ENCODE data around the gene MOSMO.
A peak's percentile ranks its signal among the peaks of the same experiment; 100 is the strongest.
"Not testable (repeated sequence)": the region's sequence is repeated elsewhere in the genome, so short reads cannot be mapped to it uniquely, and the experiment has no call there.

The MOSMO gene

DNA sequence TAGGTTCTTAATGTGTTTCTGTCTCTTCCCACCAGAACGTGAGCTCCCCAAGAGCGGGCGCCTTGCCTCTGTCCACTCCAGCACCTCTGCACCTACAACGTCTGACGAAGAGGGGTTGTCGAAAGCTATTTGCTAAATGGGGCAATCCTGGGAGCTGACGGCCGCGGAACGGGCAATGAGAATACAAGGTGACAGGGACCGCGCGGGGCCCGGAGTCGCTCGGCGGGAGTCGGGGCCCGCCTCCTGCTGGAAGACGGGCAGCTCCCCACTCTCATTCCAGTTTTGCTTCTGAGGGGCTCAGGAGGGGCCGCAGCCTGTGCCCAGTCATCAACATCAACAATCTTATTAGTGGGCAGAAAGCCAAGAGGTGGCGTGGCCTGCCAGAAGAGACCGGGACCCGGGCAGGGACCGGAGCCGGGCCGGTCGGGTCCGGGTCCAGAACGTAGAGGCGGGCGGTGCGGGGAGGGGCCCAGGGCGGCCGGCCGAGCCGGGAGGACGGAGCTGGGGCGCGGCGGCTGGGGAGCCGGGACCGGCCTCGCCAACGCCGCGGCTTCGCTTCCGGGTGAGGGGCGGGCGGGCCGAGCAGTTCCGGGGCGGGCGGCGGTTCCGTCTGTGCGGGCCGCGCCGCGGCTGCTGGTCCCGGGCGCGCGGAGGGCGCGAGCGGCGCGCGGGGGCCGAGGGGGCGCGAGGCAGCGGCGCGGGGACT lies at the start of gene MOSMO:
Gene MOSMO (plus strand): TSS at position 603 of the 706 bp plus-strand sequence. CDS start 191 bp downstream, outside the sequence.
- DNase-seq, result peak; percentile 17 to 68

DNA sequence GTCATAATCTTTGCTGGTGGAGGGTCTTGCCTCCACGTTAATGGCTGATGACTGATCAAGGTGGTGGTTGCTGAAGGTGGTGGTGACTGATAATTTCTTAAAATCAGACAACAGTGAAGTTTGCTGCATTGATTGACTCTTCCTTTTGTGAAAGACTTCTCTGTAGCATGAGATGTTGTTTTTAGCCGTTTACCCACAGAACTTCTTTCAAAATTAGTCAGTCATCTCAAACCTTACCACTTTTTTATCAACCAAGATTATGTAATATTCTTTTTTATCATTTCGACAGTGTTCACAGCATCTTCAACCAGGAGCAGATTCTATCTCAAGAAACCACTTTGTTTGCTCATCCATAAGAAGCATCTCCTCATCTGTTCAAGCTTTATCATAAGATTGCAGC lies 48.9 kb upstream of the MOSMO start:
- DNase-seq, result no peak

DNA sequence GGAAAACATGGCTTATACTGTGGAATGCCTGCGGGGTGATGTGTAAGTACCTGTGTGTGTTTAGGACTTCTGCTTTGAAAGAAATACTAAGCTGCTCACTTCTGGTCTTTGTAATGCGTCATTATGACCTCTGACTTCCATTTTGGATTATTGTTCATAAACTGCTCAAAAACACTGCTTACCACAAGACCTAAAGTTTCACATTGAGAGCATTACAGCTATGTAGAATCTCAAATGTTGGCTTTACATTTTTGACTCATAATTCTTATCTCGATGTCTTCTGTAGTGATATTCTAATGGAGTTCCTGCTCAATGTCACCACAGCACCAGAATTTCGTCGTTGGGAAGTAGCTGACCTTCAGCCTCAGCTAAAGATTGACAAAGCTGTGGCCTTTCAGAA lies 45.4 kb upstream of the MOSMO start:
- DNase-seq, result no peak

DNA sequence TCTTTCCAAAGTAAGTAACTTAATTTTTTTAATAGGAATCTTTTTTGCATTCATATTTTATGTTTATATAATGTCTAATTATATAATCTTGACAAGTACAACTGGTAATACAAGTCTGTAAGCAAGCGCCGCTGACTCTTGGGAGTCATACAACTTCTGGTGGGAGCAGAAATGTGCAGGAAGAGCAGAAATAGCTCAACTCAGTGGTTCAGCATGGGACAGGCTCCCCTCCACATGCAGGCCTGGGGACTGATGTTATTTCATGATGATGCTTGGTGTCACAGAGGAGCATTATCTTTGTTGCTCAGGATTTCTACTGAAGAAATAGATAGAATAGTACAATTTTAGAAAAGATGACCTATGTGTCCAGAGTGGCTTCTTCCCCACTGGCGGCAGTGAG lies 44.0 kb upstream of the MOSMO start:
- DNase-seq, result no peak

DNA sequence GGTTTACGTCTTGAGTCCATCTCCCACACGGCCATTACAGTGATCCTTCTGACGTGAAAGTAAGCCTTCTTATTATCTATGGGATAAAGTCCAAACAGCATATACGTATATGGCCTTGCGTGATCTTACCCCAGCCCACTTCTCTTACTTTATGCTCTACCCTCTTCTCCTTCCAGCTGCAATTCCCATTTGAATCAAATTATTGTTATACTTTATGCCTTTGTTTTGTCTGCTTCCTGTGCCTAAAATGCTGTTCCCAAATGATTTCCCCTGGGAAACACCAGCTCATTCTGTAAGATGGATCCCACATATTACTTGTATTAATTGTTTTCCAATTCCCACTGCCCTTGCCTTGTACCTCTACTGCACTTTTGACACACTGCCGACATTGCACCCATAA lies 43.6 kb upstream of the MOSMO start:
- no peak for DNase-seq

DNA sequence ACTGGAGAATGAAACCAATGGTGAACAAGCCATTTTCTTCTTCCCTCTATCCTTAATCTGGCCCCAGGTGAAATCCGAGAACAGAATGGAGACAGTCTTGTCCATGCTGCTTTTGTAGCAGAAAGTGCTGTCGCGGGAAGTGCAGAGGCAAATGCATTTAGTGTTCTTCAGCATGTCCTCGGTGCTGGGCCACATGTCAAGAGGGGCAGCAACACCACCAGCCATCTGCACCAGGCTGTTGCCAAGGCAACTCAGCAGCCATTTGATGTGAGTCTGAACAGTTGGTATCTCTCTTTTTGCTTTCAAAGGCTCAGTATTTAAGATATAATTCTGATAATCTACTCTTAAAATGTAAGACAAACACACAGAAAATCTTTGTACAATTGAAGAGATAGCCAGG lies 36.1 kb upstream of the MOSMO start:
- peak in 1 of 2 experiments; percentile 45 for DNase-seq

DNA sequence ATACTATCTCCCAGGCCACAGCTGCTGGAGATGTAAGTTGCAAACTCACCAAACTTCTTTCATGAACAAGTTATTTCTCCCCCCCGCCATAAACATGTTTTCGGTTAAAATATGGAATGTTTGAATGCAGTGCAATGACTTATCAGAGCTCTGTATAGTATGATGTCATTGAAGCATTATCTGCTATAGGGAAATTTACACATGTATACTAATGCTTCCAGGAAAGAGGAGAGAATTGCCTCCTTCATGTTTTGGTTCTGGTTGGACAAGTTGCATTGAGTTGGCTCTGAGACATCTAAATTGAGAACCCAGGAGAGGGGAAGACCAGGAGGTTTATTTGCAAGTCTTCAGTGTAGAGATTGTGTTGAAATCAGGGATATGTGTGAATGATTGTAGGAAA lies 34.0 kb upstream of the MOSMO start:
- no peak for DNase-seq

DNA sequence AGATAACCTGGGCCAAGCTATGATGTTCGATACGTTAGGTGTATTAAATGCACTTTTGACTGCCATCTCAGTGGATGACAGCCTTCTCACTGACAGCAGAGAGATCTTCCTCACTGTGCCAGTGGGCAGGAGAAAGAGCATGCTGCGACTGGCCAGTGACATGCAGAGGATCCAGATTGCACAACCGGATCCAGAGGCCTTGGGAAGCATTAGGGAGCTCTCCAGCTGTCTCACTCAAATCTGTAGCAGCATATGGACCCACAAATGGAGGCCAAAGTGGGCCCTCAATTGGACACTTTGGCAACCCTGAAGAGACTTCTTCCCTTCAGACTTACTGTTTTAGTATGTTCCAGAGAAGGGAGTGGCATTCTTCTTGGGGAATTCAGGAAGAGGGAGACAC lies 27.9 kb upstream of the MOSMO start:
- DNase-seq, result peak in 1 of 2 experiments; percentile 6

DNA sequence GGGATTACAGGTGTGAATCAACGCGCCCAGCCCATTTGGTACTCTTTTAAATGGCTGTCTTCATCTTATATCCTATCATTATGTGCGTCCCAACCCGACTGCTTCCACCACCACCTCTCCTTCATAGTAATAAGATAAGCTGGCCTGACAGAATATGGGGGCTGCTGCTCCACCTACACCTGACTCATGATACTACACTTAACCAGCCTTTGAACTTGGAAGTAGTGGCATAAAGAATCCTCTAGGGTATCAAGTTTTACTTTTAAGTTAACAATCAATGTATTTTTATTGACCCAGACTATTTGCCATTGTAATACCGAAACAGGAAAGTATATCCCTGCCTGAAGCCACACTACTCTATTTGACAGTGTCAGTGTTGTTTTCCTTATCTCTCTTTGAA lies 25.8 kb upstream of the MOSMO start:
- DNase-seq, result no peak

DNA sequence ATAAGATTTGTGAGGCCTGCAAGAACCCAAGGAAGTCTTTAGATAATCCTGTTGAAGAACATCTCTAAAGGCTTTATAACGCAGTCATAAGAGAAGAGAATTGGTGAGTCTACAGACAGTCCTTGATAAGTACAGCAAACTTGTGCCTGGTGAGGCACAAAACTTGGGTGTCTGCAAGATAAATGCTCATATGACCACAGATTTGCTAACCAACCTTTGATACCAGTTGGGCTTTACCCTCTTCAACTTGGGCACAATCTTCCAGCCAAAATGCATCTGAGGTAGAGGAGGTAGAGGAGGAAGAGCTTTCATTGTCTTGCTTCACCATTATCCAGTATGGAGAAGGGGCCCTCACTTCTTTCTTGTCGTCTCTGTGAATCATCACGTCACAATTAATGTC lies 23.8 kb upstream of the MOSMO start:
- DNase-seq, result no peak

DNA sequence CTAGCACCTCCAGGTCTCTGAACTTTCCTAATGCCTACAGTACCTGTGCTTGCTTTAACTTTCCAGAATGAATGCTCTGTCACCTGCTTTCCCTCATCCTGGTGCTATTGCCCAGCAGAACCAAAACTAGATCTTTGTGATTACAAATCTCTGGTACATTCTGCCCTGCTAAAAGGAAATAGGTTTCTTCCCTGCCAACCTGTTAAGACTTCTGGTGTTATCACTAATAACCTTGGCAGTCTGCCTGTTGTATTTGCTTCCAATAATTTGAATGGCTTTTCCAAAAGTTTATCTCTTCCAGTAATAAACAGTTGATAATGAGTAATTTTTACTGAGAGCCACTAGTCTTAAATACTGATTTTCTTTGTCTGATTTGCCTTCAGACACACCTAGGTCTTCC lies 22.4 kb upstream of the MOSMO start:
- no peak for DNase-seq

DNA sequence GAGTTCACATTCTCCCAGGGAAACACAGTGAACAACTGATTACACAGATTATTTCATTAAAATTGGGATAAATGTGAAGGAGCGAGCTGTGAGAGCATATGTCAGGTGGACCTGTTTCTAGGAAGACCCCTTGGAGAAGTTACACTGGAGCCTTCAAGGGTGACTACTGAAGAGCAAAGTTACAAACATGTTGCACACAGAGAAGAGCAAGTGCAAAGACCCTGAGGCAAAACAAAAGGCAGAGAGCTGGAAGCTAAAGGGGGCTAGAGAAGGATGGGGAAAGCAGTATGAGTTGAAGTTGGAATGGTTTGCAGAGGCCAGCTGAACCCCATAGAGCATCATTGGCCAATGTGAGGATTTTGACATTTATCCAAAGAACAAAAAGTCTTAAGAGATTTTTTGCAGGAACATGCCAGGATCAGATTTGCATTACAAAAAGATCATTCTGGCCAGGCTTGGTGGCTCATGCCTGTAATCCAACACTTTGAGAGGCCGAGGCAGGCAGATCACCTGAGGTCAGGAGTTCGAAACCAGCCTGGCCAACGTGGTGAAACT lies 21.1 kb upstream of the MOSMO start:
- no peak for DNase-seq

DNA sequence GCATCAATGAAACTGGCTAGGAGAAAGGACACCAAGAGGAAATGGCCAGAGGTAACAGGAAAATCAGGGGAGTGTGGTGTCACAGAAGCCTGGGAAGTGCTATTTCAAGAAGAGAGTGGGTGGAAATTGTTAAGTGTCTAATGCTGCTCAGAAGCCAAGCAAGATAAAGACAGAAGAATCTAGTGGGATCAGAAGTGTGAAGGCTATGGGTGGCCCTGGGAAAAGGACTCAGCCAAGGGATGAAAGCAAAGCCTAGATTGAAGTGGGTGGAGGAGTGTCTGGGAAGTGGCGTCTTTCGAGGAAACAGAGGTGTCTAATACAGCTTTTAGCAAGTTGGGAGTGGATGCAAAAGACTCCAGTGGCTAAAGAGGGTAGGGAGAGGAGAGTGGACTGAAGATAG lies 20.4 kb upstream of the MOSMO start:
- DNase-seq, result no peak

DNA sequence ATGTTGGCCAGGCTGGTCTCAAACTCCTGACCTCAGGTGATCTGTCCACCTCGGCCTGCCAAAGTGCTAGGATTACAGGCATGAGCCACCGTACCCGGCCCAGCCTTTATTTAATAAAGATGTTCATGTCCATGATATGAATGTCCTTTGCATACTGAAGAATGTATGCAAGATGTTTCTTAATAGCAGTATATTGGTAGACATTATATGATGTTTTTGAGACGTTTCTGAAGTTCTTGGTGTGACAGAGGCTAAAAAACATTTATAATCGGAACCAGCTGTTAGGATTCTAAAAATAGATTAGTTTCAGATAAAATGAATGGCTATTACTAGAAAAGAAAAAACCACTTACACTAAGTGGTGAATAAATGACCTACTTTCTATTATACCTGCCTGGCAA lies 18.8 kb upstream of the MOSMO start:
- DNase-seq, result no peak

DNA sequence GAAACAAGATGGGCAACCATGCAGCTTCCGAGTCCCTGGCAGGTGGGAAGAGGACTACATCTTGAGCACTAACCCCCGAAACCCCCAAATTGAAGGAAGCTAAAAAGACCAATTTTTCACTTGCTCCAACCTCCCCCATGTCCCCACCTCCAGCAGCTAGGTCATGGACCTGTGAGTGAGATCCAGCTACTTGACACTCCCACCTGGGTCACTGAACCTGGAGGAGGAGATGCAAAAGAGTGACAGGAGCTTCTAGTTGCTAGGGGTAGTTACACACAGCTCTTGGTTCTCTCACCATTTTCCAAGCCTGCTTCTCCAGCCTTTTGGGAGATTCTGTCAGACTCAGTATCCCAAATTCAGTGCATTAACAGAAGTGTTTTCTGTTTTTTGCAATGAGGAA lies 18.2 kb upstream of the MOSMO start:
- DNase-seq, result no peak

DNA sequence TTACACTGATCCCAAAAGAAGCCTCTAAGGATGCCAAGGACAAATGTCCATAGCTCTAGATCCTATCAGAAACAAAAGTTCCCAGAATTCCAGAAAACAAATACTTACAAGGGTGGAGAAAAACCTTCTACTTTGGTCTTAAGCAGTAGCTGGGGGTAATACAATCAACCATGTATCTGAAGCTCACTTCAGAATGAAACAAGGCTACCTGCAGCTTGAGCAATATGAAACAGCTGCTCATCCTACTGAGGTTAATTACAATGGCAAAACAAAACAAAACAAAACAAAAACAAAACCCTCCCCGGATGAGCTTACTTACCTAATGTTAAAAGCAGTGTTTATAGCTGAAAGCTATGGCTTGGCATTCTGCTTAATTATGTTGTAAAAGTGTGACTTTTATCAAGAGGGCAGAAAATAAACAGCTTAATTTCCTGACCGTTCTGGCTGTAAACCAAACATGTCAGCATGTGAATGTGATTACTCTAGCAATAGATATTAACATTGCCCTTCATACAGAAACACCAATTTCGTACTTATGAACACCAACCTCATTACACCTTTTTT lies 17.4 kb upstream of the MOSMO start:
- no peak for DNase-seq

DNA sequence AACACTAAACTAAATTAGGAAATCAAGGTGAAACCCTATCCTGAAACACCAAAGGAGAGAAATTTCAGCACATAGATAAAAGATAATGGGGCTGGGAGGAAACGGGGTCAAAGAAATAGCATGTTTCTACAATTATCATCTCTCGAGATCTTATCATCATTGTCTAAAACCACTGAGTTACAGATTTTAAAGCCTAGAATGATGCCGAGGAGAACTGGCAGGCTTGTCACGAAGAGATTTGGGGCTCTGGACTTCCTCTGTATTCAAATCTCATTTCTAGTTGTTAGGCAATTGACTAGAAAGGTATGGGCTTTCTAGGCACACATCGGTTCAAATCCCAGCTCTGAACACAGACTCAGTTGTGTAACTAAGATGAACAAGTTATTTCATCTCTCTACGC lies 16.3 kb upstream of the MOSMO start:
- DNase-seq, result no peak

DNA sequence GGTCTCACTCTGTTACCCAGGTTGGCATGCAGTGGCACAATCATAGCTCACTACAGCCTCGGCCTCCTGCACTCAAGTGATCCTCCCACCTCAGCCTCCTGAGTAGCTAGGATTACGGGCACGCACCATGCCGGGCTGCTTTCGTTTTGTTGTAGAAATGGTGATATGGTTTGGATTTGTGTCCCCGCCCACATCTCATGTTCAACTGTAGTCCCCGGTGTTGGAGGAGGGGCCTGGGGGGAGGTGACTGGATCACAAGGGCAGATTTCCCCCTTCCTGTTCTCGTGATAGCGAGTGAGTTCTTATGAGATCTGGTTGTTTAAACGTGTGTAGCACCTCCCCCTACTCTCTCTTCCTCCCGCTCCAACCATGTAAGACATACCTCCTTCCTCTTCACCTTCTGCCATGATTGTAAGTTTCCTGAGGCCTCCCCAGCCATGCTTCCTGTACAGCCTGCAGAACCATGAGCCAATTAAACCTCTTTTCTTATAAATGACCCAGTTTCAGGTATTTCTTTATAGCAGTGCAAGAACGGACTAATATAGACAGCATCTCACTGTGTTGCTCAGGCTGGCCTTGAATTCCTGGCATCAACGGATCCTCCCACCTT lies 12.9 kb upstream of the MOSMO start:
- DNase-seq, result no peak

DNA sequence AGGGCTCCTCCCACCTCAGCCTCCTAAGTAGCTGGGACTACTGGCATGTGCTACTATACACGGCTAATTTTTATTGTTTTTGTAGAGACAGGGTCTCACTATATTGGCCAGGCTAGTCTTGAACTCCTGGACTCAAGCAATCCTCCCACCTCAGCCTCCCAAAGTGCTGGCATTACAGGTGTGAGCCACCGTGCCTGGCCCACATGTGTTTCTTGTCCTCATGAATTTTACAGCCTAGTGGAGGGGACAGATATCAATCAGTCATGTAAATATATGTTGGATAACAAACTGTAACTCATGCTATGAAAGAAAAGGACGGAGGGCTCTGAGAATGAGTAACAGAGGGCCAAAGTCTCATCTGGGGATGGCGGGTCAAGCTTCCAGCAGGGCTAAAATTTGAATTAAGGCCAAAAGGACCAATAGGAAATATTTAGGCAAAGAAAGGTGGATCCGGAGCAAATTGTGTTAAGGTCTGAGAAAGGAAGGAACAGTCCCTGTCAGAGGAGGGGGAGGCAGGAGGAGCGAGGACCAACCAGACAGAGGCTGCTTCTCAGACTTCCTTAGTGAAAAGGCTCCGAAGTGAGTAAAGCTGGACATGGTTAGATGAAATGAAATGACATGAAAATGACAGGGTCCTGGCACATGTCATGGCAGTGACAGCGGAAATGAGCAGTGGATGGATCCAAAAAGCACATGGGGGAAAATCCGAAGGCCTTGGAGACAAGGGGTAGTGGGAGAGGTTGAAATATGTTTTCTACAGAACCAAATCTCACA lies 10.8 kb upstream of the MOSMO start:
- DNase-seq, result no peak

DNA sequence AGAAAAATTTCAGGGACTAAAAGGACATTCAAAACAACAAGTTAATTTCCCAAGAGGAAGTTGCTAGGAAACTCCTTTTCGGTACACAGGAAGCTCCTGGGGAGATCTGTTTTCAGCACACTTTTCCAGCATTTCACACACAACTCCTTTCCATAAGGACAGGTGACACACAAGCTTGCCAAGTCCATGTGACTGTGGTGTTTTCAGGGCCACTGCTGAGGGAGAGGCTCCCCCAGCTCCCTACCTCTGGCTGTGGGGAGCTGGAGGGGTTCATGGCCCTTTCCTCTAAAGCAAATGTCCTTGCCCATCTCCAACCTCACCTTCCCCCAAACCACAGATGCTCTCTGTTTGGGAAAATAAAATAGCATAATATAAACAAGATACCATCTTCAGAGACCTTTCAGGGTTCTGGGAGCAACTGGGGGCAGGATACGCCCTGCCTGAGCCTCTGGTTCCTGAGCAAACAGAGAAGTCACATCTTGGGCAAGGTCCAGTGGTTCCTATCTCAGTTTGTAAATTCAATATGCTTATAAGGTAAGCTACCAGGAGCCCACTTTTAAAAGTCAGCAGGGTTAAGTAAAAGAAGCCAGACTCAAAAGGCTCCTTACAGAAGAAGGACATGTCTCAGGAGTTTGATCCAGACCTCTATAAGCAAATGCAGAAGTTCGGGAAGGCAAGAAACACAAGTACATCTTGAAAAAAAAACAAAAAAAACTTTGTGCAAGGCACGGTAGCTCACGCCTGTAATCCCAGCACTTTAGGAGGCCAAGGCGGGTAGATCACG lies 10.0 kb upstream of the MOSMO start:
- no peak for DNase-seq

DNA sequence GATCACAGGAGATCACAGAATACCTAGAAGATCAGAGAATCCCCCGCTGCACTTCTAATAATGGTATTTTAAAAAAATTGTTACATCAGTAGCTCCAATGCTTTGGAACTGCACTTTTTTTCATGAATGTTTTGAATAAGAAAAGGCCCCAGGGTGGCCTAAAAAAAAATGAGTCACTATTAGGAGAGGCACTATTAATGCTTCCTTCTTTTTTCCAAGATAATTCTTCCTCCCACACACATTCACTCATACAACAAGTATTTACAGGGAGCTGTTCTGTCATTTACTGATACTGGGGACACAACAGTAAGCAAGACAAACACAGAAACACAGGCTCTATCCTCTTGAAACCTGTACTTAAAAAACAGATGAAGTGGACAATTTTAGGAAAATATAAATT lies 6.3 kb upstream of the MOSMO start:
- DNase-seq, result no peak

DNA sequence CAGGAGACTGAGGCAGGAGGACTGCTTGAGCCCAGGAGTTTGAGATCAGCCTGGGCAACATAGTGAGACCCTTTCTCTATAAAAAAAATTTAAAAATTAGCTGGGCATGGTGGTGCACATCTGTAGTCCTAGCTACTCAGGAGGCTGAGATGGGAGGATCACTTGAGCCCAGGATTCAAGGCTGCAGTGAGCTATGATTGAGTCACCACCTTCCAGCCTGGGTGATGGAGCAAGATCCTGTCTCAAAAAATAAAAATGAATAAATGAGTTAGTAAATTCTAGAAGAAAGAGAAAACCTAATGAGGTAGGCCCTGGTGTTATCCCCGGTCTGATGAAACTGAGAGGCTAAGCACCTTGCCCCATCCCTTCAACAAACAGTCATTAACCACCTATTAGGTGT lies 5.9 kb upstream of the MOSMO start:
- DNase-seq, result not testable (repeated sequence)

DNA sequence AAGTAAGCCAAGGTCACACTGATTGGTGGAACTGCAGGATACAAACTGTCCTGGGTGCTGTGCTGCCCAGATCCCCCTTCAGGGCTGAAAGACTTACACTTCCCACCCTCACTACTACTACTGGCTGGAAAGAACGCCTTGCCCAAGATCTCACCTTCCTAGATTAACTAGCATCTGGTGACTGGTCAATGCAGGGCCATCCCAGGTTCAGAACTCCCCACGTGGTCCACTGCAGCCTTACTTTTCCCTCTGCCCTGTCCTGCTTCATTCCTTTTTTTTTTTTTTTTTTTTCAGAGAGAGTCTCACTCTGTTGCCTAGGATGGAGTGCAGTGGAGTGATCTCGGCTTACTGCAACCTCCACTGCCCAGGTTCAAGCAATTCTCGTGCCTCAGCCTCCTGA lies 4.7 kb upstream of the MOSMO start:
- DNase-seq, result no peak
